ENCODE results near the gene C20orf96.
"Not testable (repeated sequence)": the region's sequence is repeated elsewhere in the genome, so short reads cannot be mapped to it uniquely, and the experiment has no call there.

C20orf96 gene

GRCh38 chr20:237489-237888, 53.1 kb downstream of the C20orf96 start:
- DNase-seq (ENCODE audit: low spot score) = no peak

- DNase-seq (ENCODE audit: low spot score) = no peak
These were observed 54.7 kb downstream of the C20orf96 start for GRCh38 chr20:235891-236290.

DNA sequence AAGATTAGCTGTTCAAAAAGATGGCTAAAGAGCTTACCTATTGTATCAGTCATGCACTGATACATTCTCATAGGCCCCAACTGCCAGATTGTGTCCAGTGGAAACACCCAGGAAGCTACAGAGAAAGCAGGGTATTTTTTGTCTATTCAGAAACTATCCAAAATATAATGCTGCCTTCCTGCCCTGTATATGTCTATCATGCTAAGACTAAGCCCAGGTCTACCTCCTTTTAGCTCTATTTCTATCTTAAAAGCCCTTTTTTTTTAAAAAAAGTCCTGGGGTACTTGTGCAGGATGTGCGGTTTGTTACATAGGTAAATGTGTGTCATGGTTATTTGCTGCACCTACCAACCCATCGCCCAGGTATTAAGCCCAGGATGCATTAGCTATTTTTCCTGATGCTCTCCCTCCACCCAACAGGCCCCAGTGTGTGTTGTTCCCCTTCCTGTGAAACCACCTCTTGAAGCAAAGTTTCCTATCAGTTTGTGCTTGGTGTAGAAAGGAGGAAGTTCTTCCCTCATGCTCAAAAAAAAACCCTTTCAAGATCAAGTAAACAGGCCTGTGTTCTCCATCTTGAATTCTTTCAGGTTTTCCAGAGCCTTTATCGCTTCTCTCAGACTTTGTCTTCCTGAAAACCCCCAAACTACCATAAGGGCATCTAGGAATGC, 63.0 kb downstream of the C20orf96 start:
- DNase-seq (ENCODE audit: low spot score) = no peak

DNA sequence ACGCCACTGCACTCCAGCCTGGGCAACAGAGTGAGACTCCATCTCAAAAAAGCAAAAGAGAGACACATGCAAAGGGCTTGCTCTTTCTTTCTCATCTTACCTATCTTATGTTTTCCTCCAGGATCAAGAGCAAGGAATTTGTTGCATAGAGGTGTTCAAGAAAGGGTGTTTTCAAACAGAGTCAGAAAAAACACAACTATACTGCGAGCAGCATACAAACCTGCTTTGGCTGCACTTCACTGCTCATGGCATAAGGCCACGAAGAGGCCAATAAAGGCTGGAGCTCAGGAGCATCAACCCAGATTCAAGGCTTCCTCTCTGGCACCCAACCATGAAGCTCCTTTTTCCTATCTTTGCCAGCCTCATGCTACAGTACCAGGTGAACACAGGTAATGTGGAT, 63.6 kb downstream of the C20orf96 start, which contains the start of gene DEFB129:
DEFB129 (plus strand) TSS at position 301 of the 400 bp plus-strand sequence; CDS start at position 332, 31 bp downstream.
- DNase-seq (ENCODE audit: low spot score) = no peak

- DNase-seq (ENCODE audit: low spot score) = not testable (repeated sequence)
These were observed 64.7 kb downstream of the C20orf96 start for GRCh38 chr20:225879-226278.

DNA sequence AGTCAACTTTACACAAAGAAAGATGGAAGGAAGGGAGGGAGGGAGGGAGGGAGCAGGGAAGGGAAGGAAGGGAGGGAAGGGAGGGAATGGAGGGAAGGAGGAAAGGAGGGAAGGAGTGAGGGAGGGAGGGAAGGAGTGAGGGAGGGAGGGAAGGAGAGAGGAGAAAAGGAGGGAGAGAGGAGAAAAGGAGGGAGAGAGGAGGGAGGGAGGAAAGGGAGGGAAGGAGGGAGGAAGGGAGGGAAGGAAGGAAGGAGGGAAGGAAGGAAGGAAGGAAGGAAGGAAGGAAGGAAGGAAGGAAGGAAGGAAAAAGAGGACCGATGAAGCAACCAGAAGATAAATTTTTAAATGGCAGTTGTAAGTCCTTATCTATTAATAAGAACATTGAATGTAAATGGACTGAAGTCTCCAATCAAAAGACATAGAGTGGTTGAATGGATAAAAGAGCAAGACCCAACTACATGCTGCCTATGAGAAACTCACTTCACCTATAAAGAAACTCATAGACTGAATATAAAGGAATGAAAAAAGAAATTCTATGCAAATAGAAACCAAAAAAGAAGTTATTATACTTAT, 69.2 kb downstream of the C20orf96 start:
- DNase-seq (ENCODE audit: low spot score) = no peak

Measured in iPS-NIHi11 (cell line).